Neural crest cell (in vitro differentiated cells): ENCODE data around the gene ADAMTS7. TPM values are rescaled to one million over a fixed set of nuclear protein-coding genes. Genes with fewer than 3 reads are reported as not detected.
"Not testable (repeated sequence)": the region's sequence is repeated elsewhere in the genome, so short reads cannot be mapped to it uniquely, and the experiment has no call there.

Source experiments
- DNase-seq: peaks from one replicate; pipeline ENCODE4 v3.0.0; 2021; ENCODE audit warnings: low read depth, mixed read lengths, low spot score
- H3K27ac Mint-ChIP-seq: one replicate; pipeline ENCODE4 v1.8.0; 2021; ENCODE audit warnings: mild to moderate bottlenecking, mixed read lengths; ENCODE audit not compliant: unreplicated experiment
- H3K27me3 Mint-ChIP-seq: 2 replicates; pipeline ENCODE4 v1.8.0; 2021; ENCODE audit warnings: low read depth, mild to moderate bottlenecking, mixed read lengths
- H3K36me3 Mint-ChIP-seq: 2 replicates; pipeline ENCODE4 v1.8.0; 2021; ENCODE audit warnings: low read depth, mild to moderate bottlenecking, mixed read lengths
- H3K4me1 Mint-ChIP-seq: 2 replicates; pipeline ENCODE4 v1.8.0; 2021; ENCODE audit warnings: mixed read lengths
- H3K4me3 Mint-ChIP-seq: one replicate; pipeline ENCODE4 v1.8.0; 2021; ENCODE audit warnings: mild to moderate bottlenecking, mixed read lengths
- H3K9me3 Mint-ChIP-seq: 2 replicates; pipeline ENCODE4 v1.8.0; 2021; ENCODE audit warnings: mixed read lengths
- CTCF ChIP-seq: fragments of 200-600 bp; sonication (generic); conservative IDR thresholded peaks from 2 replicates; pipeline ENCODE4 v1.5.0; 2021; ENCODE audit warnings: antibody characterized with exemption, mild to moderate bottlenecking
- total RNA-seq: library from RNA; stranded (reverse); gene quantifications from 2 replicates; pipeline ENCODE4 v1.2.1, GENCODE V29; 2021

The ADAMTS7 gene
- total RNA-seq, 1 donor from 2014 or later, result 68.2 TPM

GRCh38 chr15:78758486-78759200, 52.6 kb downstream of the ADAMTS7 start:
- H3K27me3 Mint-ChIP-seq, DNase-seq: not testable (repeated sequence)

GRCh38 chr15:78758084-78758483, 53.2 kb downstream of the ADAMTS7 start:
- H3K27me3 Mint-ChIP-seq, H3K9me3 Mint-ChIP-seq, H3K27ac Mint-ChIP-seq, H3K36me3 Mint-ChIP-seq, H3K4me3 Mint-ChIP-seq, DNase-seq: not testable (repeated sequence)
- peaks cover 16% of the 10 kb centered on the region for H3K4me1 Mint-ChIP-seq

More at GRCh38 chr15:78758486-78759200, 52.6 kb downstream of the ADAMTS7 start:
- not testable (repeated sequence) for H3K9me3 Mint-ChIP-seq, H3K4me3 Mint-ChIP-seq, H3K27ac Mint-ChIP-seq, H3K36me3 Mint-ChIP-seq
- H3K4me1 Mint-ChIP-seq, result peaks cover 16% of the 10 kb centered on the region

GRCh38 chr15:78757636-78757905, 53.7 kb downstream of the ADAMTS7 start:
- DNase-seq, result no peak
- H3K27ac Mint-ChIP-seq, result no peak overlapping the region
- no peak for TF ChIP-seq CTCF
- H3K9me3 Mint-ChIP-seq, result no peaks in the 10 kb centered on the region
- H3K27me3 Mint-ChIP-seq, result no peaks in the 10 kb centered on the region
- peaks cover 16% of the 10 kb centered on the region for H3K4me1 Mint-ChIP-seq
- H3K4me3 Mint-ChIP-seq, result no peak overlapping the region
- H3K36me3 Mint-ChIP-seq, result no peaks in the 10 kb centered on the region

GRCh38 chr15:78756781-78757635, 54.3 kb downstream of the ADAMTS7 start:
- H3K27me3 Mint-ChIP-seq, H3K27ac Mint-ChIP-seq, H3K4me3 Mint-ChIP-seq, H3K9me3 Mint-ChIP-seq, DNase-seq, H3K36me3 Mint-ChIP-seq: not testable (repeated sequence)
- H3K4me1 Mint-ChIP-seq, result peaks cover 16% of the 10 kb centered on the region

DNA sequence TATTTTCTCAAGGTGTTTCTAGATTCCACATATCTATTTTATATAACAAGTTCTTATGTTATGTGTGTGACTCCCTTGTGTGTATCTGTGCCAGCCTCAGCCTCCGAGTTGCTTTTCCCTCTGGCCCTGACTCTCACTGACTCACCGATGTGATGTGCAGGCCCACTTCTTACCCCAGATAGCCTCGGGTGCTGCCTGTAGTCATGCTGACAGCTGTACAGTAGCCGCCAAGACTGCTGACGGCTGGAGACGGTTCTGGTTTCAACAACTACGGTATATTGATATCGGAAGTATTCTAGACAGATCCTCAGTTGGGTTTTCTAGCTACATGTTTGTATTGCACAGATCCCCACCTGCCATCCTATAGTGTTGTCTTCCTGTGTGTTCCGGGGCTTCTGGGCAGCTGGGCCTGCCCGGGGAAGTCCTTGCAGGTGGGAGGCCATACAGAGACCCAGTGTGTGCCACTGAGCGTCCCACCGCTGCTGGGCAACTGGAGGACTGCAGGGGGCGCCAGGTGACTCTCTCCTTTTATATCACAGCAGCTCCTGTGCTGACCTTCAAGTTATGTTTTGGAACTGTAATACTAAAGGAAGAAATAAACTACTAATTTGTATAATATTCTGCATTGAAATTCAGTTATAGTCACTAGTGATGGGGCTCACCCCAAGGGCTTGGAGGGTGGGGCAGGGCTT, 55.2 kb downstream of the ADAMTS7 start:
- DNase-seq, H3K9me3 Mint-ChIP-seq, H3K36me3 Mint-ChIP-seq, H3K27me3 Mint-ChIP-seq: not testable (repeated sequence)
- peak; percentile 56 for TF ChIP-seq CTCF
- H3K4me3 Mint-ChIP-seq, result peak overlapping the region; percentile 44
- peak overlapping the region; percentile 20 for H3K27ac Mint-ChIP-seq
- peaks cover 16% of the 10 kb centered on the region for H3K4me1 Mint-ChIP-seq

GRCh38 chr15:78754637-78755280, 56.5 kb downstream of the ADAMTS7 start:
- H3K36me3 Mint-ChIP-seq, H3K27me3 Mint-ChIP-seq, H3K9me3 Mint-ChIP-seq, H3K4me3 Mint-ChIP-seq, DNase-seq, H3K27ac Mint-ChIP-seq: not testable (repeated sequence)
- H3K4me1 Mint-ChIP-seq, result peaks cover 21% of the 10 kb centered on the region

DNA sequence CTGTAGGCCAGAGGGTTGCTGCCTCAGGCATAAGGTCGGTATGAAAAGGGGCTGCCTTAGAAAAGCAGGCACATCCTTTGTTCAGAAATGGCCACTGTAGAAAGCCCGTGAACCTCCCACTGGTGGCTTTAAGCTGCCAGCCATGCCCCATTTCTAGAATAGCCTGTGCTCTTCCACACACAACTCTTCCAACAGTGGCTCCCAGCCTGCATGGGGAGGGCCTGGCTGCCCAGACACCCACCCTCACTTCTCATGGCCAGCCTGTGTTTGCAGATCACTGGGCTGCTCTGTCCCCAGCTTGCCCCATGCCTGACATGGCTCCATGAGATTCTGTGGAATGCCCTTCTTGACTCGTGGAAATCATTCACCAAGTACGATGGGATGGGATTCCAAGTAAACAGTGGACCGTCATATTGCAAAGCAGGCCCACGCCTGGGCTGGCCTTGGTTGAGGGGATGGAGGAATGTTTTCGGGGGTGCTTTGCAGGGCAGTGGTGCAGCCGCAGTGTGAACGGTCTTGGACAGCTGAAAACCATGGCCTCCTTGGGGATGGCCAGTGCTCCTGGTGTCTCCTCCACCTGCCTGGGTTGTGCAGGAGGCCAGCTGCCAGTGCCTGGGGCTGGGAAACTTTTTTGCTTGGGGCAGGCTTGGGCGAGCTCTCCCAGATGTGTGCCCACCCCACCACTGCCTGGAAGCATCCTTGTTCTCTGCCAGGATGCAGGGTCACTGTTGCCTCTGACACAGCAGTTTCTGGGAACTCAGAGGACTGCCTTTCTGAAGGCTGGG, 57.3 kb downstream of the ADAMTS7 start:
- not testable (repeated sequence) for H3K9me3 Mint-ChIP-seq, H3K27me3 Mint-ChIP-seq, H3K36me3 Mint-ChIP-seq, DNase-seq, H3K27ac Mint-ChIP-seq, H3K4me3 Mint-ChIP-seq
- peaks cover 21% of the 10 kb centered on the region for H3K4me1 Mint-ChIP-seq

DNA sequence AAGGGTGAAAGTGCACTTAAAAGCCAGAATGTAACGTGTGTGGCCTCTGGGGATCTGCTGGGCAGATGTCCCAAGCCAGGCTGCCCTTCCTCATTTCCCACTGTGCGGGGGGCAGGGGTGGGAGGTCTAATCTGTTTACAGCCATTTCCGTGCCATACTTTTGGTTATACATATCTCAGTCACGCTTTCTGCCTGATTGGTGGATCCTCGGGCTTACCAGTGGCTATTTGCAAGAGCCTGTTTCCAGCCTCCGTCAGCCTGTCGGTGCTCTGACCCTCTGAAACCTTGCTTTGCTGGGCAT, 58.0 kb downstream of the ADAMTS7 start:
- peaks cover 21% of the 10 kb centered on the region for H3K4me1 Mint-ChIP-seq
- H3K27ac Mint-ChIP-seq, DNase-seq, H3K27me3 Mint-ChIP-seq, H3K4me3 Mint-ChIP-seq, H3K36me3 Mint-ChIP-seq, H3K9me3 Mint-ChIP-seq: not testable (repeated sequence)
